IPS-15b (cell line): Measurements from ENCODE around the gene CCHCR1.
"Not testable (repeated sequence)": the region's sequence is repeated elsewhere in the genome, so short reads cannot be mapped to it uniquely, and the experiment has no call there.

Experiments used
- H3K27me3 ChIP-seq: one replicate; pipeline ENCODE4 v1.6.1; 2013; ENCODE audit warnings: low read length; ENCODE audit not compliant: control insufficient read depth, insufficient read depth
- H3K36me3 ChIP-seq: one replicate; pipeline ENCODE4 v1.6.1; 2013; ENCODE audit warnings: low read length; ENCODE audit not compliant: control insufficient read depth, insufficient read depth
- H3K4me1 ChIP-seq: one replicate; pipeline ENCODE4 v1.6.1; 2013; ENCODE audit warnings: mild to moderate bottlenecking, low read length; ENCODE audit not compliant: control insufficient read depth, insufficient read depth
- H3K4me3 ChIP-seq: one replicate; pipeline ENCODE4 v1.5.1; 2013; ENCODE audit warnings: low read depth, low read length
- H3K9ac ChIP-seq: one replicate; pipeline ENCODE4 v1.6.1; 2013; ENCODE audit warnings: low read depth, mild to moderate bottlenecking, low read length
- H3K9me3 ChIP-seq: one replicate; pipeline ENCODE4 v1.6.1; 2013; ENCODE audit warnings: mild to moderate bottlenecking, low read length; ENCODE audit not compliant: control insufficient read depth, insufficient read depth

The CCHCR1 gene

GRCh38 chr6:31193206-31193605 lies 35.6 kb upstream of the CCHCR1 start:
- Histone ChIP-seq H3K4me1 (peaks cover 2% of the 10 kb centered on the region), H3K4me3 (no peak overlapping the region), H3K36me3 (no peaks in the 10 kb centered on the region), H3K9me3 (no peaks in the 10 kb centered on the region), H3K9ac (no peak overlapping the region), H3K27me3 (no peaks in the 10 kb centered on the region)

- H3K36me3 ChIP-seq, H3K9me3 ChIP-seq, H3K4me1 ChIP-seq, H3K27me3 ChIP-seq, H3K9ac ChIP-seq, H3K4me3 ChIP-seq: not testable (repeated sequence)
These were observed 35.0 kb upstream of the CCHCR1 start for GRCh38 chr6:31192431-31193105.

GRCh38 chr6:31190488-31190887 lies 32.9 kb upstream of the CCHCR1 start:
- Histone ChIP-seq H3K4me3 (no peak overlapping the region), H3K9me3 (no peaks in the 10 kb centered on the region), H3K9ac (no peak overlapping the region), H3K27me3 (no peaks in the 10 kb centered on the region), H3K36me3 (no peaks in the 10 kb centered on the region), H3K4me1 (peaks cover 2% of the 10 kb centered on the region)

DNA sequence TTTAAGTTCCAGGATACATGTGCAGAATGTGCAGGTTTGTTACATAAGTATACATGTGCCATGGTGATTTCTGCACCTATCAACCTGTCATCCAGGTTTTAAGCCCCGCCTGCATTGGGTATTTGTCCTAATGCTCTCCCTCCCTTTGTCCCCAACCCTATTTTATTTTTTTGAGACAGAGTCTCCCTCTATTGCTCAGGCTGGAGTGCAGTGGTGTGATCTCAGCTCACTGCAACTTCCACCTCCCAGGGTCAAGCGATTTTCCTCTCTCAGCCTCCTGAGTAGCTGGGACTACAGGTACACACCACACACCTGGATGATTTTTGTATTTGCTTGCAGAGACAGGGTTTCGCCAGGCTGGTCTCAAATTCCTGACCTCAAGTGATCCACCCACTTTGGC lies 31.6 kb upstream of the CCHCR1 start:
- H3K4me3 ChIP-seq, H3K9me3 ChIP-seq, H3K9ac ChIP-seq, H3K4me1 ChIP-seq, H3K36me3 ChIP-seq, H3K27me3 ChIP-seq: not testable (repeated sequence)

DNA sequence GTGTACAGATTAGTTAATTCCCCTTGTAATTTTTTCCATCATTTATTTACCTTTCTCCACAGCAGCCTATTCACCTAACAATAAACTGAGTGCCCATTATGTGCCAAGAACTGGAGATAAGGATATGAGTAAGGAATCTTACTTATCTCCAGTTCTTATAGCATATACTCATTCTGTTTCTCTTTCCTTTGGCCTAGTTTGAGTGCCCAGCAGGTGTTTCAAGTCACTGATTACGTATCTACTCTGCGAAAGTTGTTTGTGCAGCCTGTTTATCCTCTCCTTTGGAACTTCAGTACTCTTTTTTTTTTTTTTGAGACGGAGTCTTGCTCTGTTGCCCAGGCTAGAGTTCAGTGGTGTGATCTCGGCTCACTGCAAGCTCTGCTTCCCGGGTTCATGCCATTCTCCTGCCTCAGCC lies 30.2 kb upstream of the CCHCR1 start:
- Histone ChIP-seq H3K36me3 (no peaks in the 10 kb centered on the region), H3K9me3 (no peaks in the 10 kb centered on the region), H3K4me3 (no peak overlapping the region), H3K9ac (no peak overlapping the region), H3K4me1 (peaks cover 2% of the 10 kb centered on the region), H3K27me3 (no peaks in the 10 kb centered on the region)

DNA sequence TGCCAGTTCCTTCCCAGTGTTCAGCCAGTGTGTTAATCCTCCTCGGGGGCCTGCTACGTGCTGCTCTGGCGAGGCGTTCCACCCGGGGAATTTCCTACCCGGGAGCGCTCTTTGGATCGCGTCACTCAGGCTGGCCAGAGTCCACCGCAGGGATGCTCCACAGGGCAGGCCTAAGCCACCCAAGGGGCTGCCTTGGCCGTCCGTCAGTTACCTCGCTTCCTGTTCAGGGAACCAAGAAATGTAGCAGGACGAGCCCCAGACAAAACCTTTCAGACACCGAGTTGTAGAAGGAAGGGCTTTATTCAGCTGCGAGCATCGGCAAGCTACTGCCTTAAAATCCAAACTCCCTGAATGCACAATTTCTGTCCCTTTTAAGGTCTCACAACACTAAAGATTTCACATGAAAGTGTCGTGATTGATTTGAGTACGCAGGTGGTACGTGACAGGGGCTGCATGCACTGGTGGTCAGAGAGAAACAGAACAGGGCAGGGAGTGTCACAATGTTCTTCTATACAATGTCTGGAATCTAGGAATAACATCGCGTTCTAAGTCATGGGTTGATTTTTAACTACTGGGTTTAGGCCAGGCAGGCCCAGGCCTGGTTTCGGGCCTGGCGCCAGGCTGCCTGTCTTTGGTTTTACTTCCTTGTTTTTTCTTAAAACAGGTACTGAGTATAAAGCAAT lies 28.6 kb upstream of the CCHCR1 start:
- H3K9me3 ChIP-seq, result no peaks in the 10 kb centered on the region
- H3K4me3 ChIP-seq, result no peak overlapping the region
- H3K36me3 ChIP-seq, result no peaks in the 10 kb centered on the region
- no peak overlapping the region for H3K9ac ChIP-seq
- H3K4me1 ChIP-seq, result peaks cover 2% of the 10 kb centered on the region
- H3K27me3 ChIP-seq, result no peaks in the 10 kb centered on the region

DNA sequence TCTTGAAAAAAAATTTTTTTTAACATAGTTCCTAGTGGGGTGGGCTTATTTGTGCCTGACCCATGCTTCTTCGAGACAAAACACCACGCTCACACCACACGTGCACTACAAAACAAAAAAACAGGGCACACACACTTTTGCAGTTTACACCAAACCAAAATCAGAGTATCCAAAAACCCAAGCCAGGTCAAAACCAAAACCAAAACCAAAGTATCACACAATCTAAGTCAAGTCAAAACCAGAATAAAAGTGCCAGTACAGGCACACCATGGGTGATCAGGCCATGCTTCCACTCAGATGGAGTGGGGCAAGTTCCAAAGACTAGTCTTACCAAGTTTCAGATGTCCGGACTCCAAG lies 28.1 kb upstream of the CCHCR1 start:
- not testable (repeated sequence) for H3K36me3 ChIP-seq, H3K9me3 ChIP-seq, H3K4me1 ChIP-seq, H3K4me3 ChIP-seq, H3K27me3 ChIP-seq, H3K9ac ChIP-seq

GRCh38 chr6:31183859-31184258 lies 26.3 kb upstream of the CCHCR1 start:
- not testable (repeated sequence) for H3K4me1 ChIP-seq, H3K36me3 ChIP-seq, H3K9ac ChIP-seq, H3K27me3 ChIP-seq, H3K4me3 ChIP-seq, H3K9me3 ChIP-seq

- not testable (repeated sequence) for H3K27me3 ChIP-seq, H3K9me3 ChIP-seq, H3K4me3 ChIP-seq, H3K9ac ChIP-seq, H3K36me3 ChIP-seq, H3K4me1 ChIP-seq
These were observed 25.7 kb upstream of the CCHCR1 start for GRCh38 chr6:31183287-31183686.

DNA sequence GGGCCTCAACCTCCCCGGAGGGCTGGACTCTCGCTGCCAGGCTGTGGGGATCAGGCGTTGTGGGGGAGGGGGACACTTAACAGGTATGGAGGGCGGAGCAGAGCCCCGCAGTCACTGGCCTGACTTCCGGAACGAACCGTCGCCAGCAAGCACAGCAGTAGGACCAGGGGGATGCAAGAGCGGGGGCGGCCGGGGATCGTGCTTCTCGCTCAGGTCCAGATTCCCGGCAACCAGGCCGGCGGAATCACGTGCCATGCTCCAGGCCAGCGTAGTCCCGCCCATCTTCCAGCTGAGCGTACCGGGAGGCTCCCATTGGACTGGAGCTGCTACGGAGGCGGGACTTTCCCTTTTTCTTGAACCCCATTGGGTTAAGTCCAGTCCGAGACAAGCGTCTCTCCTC lies 22.9 kb upstream of the CCHCR1 start:
- Histone ChIP-seq H3K9ac (no peak overlapping the region), H3K9me3 (no peaks in the 10 kb centered on the region), H3K27me3 (no peaks in the 10 kb centered on the region), H3K4me3 (no peak overlapping the region), H3K36me3 (no peaks in the 10 kb centered on the region), H3K4me1 (peaks cover 3% of the 10 kb centered on the region)

DNA sequence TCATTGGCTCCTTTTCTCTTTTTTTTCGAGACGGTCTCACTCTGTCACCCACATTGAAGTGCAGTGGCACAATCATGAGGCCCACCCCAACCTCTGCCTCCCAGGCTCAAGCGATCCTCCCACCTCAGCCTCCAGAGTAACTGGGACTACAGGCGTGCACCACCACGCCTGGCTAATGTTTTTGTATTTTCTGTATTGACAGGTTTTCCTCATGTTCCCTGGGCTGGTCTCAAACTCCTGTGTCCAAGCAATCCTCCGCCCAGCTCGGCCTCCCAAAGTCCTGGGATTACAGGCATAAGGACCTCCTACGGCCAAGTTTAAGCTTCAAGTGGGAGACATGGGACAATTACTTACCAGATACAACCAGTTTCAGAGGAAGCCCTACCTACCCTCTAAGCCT lies 22.3 kb upstream of the CCHCR1 start:
- H3K4me3 ChIP-seq, result no peak overlapping the region
- no peak overlapping the region for H3K9ac ChIP-seq

DNA sequence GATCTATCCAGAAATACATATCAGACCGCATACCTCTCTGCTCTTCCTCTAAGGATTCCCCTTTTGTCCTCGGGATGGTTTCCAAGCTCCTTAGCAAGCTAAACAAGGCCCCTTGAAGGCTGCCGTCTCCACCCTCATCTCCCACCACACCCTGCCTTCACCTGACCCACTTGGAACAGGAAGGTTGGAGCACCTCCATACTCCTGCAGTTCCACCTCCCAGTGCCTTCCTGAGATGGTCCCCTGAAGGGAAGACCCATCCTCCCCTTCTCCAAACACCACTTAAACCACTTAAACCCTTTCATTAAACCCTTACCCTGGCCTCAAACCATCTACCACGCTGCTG lies 21.4 kb upstream of the CCHCR1 start:
- H3K9ac ChIP-seq, result no peak overlapping the region
- H3K4me3 ChIP-seq, result no peak overlapping the region
- no peaks in the 10 kb centered on the region for H3K36me3 ChIP-seq
- peaks cover 7% of the 10 kb centered on the region for H3K4me1 ChIP-seq
- no peaks in the 10 kb centered on the region for H3K9me3 ChIP-seq
- H3K27me3 ChIP-seq, result no peaks in the 10 kb centered on the region

More for the DNA sequence above, 22.3 kb upstream of the CCHCR1 start:
- H3K27me3 ChIP-seq, result no peaks in the 10 kb centered on the region
- H3K4me1 ChIP-seq, result peaks cover 3% of the 10 kb centered on the region
- H3K36me3 ChIP-seq, result no peaks in the 10 kb centered on the region
- no peaks in the 10 kb centered on the region for H3K9me3 ChIP-seq
